Transverse colon (tissue), 4 donors: ENCODE data around the gene MTA1. TPM values are rescaled to one million over a fixed set of nuclear protein-coding genes. Genes with fewer than 3 reads are reported as not detected.

Experiments
- DNase-seq: peaks from one replicate; pipeline ENCODE4 v3.0.0-alpha.2; 2019
- H3K27ac ChIP-seq, 4 donors: fragments of 200-600 bp; sonication (generic); 2 replicates each; pipeline ENCODE4 v1.5.1; 2016 to 2018; ENCODE audit warnings: inconsistent platforms in 4 of 4
- H3K27me3 ChIP-seq: fragments of 200-600 bp; sonication (generic); 2 replicates; pipeline ENCODE4 v1.5.1; 2017; ENCODE audit warnings: inconsistent platforms
- H3K36me3 ChIP-seq, 4 donors: fragments of 200-600 bp; sonication (generic); 2 replicates each; pipeline ENCODE4 v1.5.1; 2017 to 2019; ENCODE audit warnings: inconsistent platforms in 4 of 4
- H3K4me1 ChIP-seq, 4 donors: fragments of 200-600 bp; sonication (generic); 2 replicates each; pipeline ENCODE4 v1.5.1; 2017 to 2020; ENCODE audit warnings: inconsistent platforms in 4 of 4
- H3K4me3 ChIP-seq, 4 donors: fragments of 200-600 bp; sonication (generic); 1 replicate in 1 of 4; 2 replicates in 3 of 4; pipeline versions ENCODE4 v1.5.1 to v1.6.1; 2017 to 2019; ENCODE audit warnings: inconsistent platforms in 4 of 4
- H3K9me3 ChIP-seq, 2 donors: fragments of 200-600 bp; sonication (generic); 2 replicates each; pipeline ENCODE4 v1.5.1; 2017 to 2019; ENCODE audit warnings: inconsistent platforms in 2 of 2
- EP300 ChIP-seq: sonication (generic); formaldehyde crosslinking; IDR thresholded peaks from one replicate; pipeline ENCODE4 v1.6.1; 2017; ENCODE audit warnings: antibody characterized with exemption, low read depth
- POLR2A ChIP-seq: fragments of 450-650 bp; IDR thresholded peaks from one replicate; pipeline ENCODE4 v1.6.1; 2016; ENCODE audit warnings: antibody characterized with exemption, mild to moderate bottlenecking, moderate library complexity
- POLR2AphosphoS5 ChIP-seq, 3 donors: sonication (generic); formaldehyde crosslinking; IDR thresholded peaks; one replicate each; pipeline ENCODE4 v1.6.1; 2016; ENCODE audit warnings: antibody characterized with exemption in 3 of 3
- WGBS, 2 donors: methylation state at CpG; one replicate each; pipeline ENCODE4 v1.1.5; 2018; ENCODE audit warnings: low coverage in 1 of 2; 5-methylcytosine and 5-hydroxymethylcytosine counted together
- in situ Hi-C, 4 donors: fragments of 200-750 bp; cut with MboI; loops; one replicate each; pipeline versions ENCODE4 v1.15.0 to v1.15.1; 2017; ENCODE audit warnings: low sequenced_read_pairs in 3 of 4, low pct_ligation_motif_present in 1 of 4, low pct_unique_long_range_greater_than_20kb in 1 of 4
- intact Hi-C: fragments of 100-400 bp; cut with DNase I; formaldehyde crosslinking; loops from one replicate; pipeline ENCODE4 v1.15.1; 2023; ENCODE audit warnings: low total_unique reads
- total RNA-seq, 4 donors: library from RNA; depleted of rRNA; stranded (reverse); fragments of >200 nt; gene quantifications; one replicate each; pipeline ENCODE4 v1.1.0, GENCODE V29; 2016
- TF ChIP-seq, protein P1 (sequence below), 5 experiments: fragments of 200-600 bp in 3 of 5; fragments of 450-650 bp in 2 of 5; sonication (generic) in 3 of 5; IDR thresholded peaks; 1 replicate in 2 of 5; 2 replicates in 3 of 5; pipeline ENCODE4 v1.5.1; 2016 to 2017; ENCODE audit warnings: antibody characterized with exemption in 5 of 5, inconsistent platforms in 3 of 5, mild to moderate bottlenecking in 2 of 5, moderate library complexity in 1 of 5

MTA1 gene
- total RNA-seq, 4 donors from 2014 or later, result 79.4 to 293 (median 106) TPM

DNA sequence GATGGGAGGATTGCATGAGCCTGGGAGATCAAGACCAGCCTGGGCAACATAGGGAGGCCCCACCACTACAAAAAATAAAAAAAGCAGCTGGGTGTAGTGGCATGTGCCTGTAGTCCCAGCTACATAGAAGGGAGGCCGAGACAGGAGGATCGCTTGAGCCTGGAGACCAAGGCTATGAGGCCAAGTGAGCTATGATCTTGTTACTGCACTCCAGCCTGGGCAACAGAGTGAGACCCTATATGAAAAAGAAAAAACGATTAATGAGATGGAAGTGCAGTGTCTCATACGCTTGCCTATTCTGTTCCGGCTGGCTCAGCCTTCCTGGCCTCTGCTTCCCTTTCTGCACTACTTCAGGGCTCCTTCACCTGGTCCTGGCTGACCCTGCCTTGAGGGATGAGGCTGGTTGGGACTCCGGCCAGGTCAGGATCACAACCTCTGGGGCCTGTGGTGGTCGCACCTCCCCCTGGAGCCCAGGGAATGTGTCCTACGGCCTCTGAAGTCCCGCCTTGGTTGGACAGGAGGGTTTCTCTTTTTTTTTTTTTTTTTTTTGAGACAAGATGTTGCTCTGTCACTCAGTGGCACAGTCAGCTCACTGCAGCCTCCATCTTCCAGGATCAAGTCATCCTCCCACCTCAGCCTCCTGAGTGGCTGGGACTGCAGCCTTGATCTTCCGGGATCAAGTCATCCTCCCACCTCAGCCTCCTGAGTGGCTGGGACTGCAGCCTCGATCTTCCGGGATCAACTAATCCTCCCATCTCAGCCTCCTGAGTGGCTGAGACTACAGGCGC is 82.1 kb downstream of the MTA1 start:
- no peak overlapping the region for H3K4me3 ChIP-seq
- H3K27me3 ChIP-seq, result no peaks in the 10 kb centered on the region
- DNase-seq, result no peak
- no peak for TF ChIP-seq POLR2A
- no peak for TF ChIP-seq POLR2AphosphoS5 (IDR thresholded peaks at IDR 0.05)
- TF ChIP-seq EP300, result no peak
- TF ChIP-seq, protein P1, sequence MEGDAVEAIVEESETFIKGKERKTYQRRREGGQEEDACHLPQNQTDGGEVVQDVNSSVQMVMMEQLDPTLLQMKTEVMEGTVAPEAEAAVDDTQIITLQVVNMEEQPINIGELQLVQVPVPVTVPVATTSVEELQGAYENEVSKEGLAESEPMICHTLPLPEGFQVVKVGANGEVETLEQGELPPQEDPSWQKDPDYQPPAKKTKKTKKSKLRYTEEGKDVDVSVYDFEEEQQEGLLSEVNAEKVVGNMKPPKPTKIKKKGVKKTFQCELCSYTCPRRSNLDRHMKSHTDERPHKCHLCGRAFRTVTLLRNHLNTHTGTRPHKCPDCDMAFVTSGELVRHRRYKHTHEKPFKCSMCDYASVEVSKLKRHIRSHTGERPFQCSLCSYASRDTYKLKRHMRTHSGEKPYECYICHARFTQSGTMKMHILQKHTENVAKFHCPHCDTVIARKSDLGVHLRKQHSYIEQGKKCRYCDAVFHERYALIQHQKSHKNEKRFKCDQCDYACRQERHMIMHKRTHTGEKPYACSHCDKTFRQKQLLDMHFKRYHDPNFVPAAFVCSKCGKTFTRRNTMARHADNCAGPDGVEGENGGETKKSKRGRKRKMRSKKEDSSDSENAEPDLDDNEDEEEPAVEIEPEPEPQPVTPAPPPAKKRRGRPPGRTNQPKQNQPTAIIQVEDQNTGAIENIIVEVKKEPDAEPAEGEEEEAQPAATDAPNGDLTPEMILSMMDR (IDR thresholded peaks at IDR 0.05), result no peak
- no peaks in the 10 kb centered on the region for H3K36me3 ChIP-seq
- H3K9me3 ChIP-seq, result no peaks in the 10 kb centered on the region
- 87 to 100% methylated on average over 2 to 13 of the region's 13 CpGs for WGBS, 2 donors
- intact Hi-C loops (no loop called here), in situ Hi-C loops (no loop called here)
- no peaks in the 10 kb centered on the region for H3K4me1 ChIP-seq
- H3K27ac ChIP-seq, result no peak overlapping the region

GRCh38 chr14:105502446-105503295 is 83.0 kb downstream of the MTA1 start:
- Histone ChIP-seq H3K27me3 (no peaks in the 10 kb centered on the region), H3K27ac (no peak overlapping the region), H3K4me3 (no peak overlapping the region), H3K36me3 (no peaks in the 10 kb centered on the region), H3K4me1 (no peaks in the 10 kb centered on the region), H3K9me3 (no peaks in the 10 kb centered on the region)
- in situ Hi-C loops (no loop called here), intact Hi-C loops (no loop called here)
- TF ChIP-seq, protein P1 (IDR thresholded peaks at IDR 0.05), result no peak
- TF ChIP-seq EP300 (no peak), POLR2A (no peak), POLR2AphosphoS5 (IDR thresholded peaks at IDR 0.05) (no peak)
- WGBS, 2 donors, result 67 to 75% methylated on average over 2 to 16 of the region's 18 CpGs
- no peak for DNase-seq

DNA sequence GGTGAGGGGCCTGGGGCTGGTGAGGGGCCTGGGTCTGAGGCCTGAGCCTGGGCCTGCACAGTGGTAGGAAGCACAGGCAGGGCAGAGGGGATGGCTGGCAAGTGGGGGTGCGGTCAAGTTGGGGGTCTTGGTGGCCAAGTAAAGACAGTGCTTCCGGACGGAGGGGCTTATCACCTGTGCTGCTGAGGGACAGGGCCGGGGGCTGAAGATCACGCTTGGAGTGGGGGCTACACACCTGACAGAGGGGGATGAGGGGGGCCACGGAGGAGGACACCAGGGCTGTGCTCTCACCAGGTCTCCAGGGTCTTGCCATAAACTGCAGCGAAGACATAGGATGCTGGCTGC is 83.6 kb downstream of the MTA1 start:
- TF ChIP-seq, protein P1 (IDR thresholded peaks at IDR 0.05), result no peak
- no peak for TF ChIP-seq POLR2AphosphoS5 (IDR thresholded peaks at IDR 0.05)
- no peak for TF ChIP-seq EP300
- TF ChIP-seq POLR2A, result no peak
- H3K4me1 ChIP-seq, result no peaks in the 10 kb centered on the region
- WGBS, 2 donors, result 90% methylated on average over 7 of the region's 7 CpGs; no CpG with 5 or more reads in 1 of the 2 donors
- no peak for DNase-seq
- no peak overlapping the region for H3K27ac ChIP-seq
- H3K9me3 ChIP-seq, result no peaks in the 10 kb centered on the region
- peaks cover 5% of the 10 kb centered on the region for H3K27me3 ChIP-seq
- in situ Hi-C loops, result no loop called here
- intact Hi-C loops, result no loop called here
- no peaks in the 10 kb centered on the region for H3K36me3 ChIP-seq
- no peak overlapping the region for H3K4me3 ChIP-seq

GRCh38 chr14:105503935-105504692 is 84.5 kb downstream of the MTA1 start:
- Histone ChIP-seq H3K27ac (no peak overlapping the region), H3K36me3 (no peaks in the 10 kb centered on the region), H3K4me3 (no peak overlapping the region), H3K4me1 (no peaks in the 10 kb centered on the region), H3K27me3 (peaks cover 13% of the 10 kb centered on the region), H3K9me3 (no peaks in the 10 kb centered on the region)
- TF ChIP-seq POLR2A, result no peak
- TF ChIP-seq POLR2AphosphoS5 (IDR thresholded peaks at IDR 0.05), result no peak
- DNase-seq, result no peak
- WGBS, 2 donors, result 54 to 58% methylated on average over 5 to 20 of the region's 29 CpGs
- in situ Hi-C loops (no loop called here), intact Hi-C loops (no loop called here)
